ENCODE data around the gene CRYBG1.
"Not testable (repeated sequence)": the region's sequence is repeated elsewhere in the genome, so short reads cannot be mapped to it uniquely, and the experiment has no call there.

The CRYBG1 gene

DNA sequence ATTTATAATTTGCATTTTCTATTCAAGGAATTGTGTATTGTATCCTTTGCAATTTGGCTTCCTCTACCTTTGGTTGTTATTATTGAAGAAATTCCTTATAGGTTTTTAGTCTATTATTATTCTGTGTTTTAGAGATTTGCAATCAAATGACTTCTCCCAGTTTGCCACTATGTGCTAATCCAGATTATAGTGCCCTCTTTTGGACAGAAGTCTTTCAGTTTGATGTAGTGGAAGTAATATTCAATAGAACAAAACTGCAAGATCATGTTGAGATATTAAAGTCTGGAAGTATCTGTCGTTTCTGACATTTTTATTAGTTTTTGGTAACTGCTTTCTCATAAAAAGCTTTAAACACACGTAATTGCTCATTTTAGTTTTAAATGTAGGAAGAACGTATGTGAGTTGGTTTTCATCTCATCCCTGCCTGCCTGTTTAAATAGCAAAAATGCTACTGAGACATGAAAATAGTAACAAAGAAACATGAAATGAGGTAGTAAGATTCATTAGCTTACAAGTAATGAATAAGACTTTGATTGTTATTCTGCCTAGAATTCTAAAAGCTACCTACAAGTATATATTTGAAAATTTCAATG is 195.9 kb downstream of the CRYBG1 start:
- DNase-seq = no peak

DNA sequence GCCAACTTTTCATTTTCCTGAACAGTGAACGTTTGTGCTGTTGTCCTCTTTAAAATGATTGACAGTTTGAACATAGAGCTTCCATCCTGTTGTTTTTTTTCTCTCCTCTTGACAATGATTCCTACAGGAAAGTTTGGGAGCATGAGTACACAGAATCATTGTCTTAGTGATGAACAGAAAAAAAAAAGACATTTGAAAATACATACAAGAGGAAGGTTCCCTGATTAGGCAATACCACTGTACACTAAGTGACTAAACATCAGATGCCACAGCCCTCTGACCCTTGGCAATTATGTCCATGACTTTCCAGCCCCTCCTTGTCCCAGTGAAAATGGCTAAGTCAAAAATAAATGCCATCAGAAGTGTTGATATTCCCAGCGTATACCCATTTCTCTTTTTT is 197.3 kb downstream of the CRYBG1 start:
- no peak for DNase-seq

DNA sequence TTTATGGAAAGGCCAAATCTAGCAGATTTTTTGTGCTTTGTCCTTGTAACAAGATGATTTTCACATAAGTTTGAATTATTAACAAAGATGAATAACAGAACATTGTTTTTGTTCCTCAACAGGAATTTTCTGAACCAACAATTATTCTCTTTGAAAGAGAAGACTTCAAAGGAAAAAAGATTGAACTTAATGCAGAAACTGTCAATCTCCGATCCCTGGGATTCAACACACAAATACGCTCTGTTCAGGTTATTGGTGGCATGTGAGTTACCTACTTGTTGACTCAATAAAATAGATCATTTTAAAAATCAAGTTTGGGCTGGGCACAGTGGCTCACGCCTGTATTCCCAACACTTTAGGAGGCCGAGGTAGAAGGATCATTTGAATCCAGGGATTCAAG is 197.8 kb downstream of the CRYBG1 start:
- DNase-seq = no peak

DNA sequence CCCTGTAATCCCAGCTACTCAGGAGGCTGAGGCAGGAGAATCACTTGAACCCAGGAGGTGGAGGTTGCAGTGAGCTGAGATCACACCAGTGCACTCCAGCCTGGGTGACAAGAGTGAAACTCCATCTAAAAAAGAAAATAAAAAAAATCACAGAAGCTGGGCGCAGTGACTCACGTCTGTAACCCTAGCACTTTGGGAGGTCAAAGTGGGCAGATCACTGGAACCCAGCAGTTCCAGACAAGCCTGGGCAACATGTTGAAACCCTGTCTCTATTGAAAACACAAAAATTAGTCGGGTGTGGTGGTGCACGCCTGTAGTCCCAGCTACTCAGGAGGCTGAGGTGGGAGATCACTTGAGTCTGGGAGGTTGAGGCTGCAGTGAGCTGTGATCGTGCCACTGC is 199.1 kb downstream of the CRYBG1 start:
- DNase-seq = not testable (repeated sequence)

DNA sequence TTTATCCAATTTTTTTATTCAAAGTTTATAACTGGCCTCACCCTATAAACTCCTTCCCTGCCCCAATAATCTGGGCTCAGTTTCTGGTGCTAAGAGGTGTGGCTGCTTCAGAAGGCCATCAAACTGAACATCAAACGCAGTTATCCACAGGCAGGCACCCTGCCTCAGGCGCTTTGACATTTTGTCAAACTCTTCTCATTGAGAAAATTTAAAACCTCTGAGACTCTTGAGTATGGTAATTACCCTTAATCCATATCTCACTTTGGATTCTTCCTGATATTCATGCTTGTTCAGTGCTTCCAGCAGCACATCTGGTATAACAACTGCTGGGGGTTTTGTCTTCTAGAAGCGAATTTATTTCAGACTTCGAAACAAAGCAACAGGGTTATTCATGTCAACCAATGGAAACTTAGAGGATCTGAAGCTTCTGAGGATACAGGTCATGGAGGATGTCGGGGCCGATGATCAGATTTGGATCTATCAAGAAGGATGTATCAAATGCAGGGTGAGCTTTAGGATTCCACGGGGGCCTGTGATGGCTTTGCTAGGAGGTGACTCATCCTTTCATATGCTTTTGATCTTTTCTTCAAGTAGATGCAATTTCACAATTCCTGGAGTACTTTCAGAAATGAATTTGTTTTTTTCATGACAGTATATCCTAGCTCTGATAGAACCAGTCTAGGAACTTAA is 200.6 kb downstream of the CRYBG1 start:
- DNase-seq = no peak

DNA sequence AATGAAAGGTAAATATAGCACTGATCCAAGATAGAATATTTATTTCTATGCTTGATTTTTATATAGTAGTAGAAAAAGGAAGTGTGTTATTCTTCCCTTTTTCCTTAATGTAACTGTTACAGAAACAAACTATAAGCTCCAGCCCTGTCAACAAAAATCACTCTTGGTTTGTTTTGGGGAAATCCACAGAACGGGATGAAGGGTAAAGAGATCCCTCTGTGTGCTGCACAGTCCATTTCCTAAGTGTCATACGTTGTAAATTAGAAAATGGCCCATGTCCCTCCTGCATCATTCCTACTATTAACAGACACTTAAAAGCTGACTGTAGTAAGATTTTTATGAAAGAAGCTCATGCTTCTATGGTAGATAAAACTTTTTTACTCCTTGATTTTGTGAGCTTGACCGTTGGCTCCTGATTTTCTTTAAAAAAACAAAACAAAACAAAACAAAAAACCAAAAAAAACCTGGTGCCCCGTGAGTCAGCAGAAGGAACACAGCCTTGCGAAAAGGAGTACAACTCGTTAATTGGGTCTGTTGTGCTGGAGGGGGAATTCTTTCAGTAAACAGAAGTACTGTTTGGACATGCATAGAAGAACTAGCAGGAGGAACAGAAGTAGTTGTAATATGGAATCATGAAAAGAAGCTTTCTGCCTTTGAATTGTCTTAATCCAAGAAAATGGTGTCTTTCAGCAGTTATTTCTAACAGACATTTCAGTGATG is 201.3 kb downstream of the CRYBG1 start:
- DNase-seq = no peak

DNA sequence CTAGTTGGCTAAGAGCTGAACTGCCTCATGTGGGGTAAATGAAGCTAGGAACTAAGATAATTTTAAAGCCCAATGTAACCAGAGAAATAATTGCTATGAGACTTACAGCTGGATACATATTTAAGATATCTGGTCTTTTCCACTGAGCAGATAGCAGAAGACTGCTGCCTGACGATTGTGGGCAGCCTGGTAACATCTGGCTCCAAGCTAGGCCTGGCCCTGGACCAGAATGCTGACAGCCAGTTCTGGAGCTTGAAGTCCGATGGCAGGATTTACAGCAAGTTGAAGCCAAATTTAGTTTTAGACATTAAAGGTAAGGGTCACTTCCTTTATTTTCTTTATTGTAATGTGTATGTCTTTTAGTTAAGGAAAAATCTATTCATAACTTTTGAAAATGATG is 203.1 kb downstream of the CRYBG1 start:
- no peak for DNase-seq

DNA sequence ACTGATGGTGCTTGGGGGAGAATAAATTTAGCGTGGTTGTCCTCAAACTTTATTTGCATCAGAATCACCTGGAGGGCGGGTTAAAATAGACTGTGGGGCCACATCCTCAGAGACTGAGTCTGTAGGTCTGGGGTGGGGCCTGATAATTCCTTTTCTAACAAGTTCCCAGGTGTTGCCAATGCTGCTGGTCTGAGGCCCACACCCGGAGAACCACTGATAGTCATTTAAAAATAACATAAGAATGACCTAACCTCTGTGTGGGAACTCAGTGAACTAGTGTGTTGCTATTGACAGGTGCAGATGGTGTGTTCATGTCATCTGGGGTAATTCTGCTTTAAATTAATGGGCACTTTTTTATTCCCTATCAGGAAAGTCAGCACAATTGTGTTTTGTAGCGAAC is 204.0 kb downstream of the CRYBG1 start:
- no peak for DNase-seq

DNA sequence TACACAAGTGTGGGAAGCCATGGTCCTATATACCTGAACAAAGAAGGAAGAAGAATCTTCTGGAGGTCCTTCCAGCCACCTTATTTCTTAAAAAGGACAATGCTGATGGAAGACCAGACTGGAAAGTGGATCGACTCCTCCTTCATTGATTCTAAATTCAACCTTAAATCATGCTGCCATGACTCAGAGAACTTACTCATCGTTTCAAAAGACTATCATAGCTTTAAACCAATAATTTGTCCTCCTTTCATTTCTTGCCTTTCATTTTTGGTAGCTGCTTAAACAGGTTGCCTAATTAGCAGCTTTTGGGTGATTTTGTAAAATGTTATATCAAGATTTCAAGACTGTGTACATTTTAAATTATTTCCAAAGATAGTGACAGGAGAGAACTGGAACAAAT is 208.0 kb downstream of the CRYBG1 start:
- DNase-seq = no peak

DNA sequence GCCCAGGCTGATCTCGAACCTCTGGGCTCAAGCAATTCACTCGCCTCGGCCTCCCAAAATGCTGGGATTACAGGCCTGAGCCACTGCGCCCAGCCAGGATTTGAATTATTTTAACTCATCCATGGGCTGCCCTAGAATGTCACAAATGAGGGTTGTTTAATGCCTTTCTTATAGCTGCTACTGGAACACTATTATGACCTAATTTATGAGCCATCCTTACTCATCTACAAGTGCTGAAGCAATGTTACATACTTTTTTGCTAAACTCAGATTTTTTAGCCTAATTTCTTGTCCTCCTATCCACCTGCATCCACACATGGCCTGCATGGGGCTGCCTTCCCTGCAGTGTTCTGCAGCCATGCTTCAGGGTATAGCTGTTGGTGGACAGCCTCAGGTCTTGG is 208.9 kb downstream of the CRYBG1 start:
- no peak for DNase-seq

DNA sequence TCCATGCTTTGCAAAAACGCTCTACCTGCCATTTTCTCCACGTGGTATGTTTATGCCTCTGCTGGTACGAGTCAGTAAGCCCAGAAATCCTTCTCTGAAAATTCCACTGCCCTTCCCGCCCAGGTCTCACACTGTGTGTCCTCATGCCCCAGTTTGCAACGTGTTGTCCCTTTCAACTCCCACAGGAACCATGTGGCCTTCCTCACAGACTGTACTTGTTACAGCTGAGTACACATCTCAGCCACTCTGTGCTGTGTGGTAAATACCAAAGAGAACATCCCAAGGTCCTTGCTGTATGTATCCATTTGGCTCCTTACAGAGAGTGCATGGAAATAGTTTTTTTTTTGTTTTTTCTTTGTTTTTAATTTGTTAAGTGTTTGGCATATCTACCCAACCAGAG is 211.9 kb downstream of the CRYBG1 start:
- no peak for DNase-seq

DNA sequence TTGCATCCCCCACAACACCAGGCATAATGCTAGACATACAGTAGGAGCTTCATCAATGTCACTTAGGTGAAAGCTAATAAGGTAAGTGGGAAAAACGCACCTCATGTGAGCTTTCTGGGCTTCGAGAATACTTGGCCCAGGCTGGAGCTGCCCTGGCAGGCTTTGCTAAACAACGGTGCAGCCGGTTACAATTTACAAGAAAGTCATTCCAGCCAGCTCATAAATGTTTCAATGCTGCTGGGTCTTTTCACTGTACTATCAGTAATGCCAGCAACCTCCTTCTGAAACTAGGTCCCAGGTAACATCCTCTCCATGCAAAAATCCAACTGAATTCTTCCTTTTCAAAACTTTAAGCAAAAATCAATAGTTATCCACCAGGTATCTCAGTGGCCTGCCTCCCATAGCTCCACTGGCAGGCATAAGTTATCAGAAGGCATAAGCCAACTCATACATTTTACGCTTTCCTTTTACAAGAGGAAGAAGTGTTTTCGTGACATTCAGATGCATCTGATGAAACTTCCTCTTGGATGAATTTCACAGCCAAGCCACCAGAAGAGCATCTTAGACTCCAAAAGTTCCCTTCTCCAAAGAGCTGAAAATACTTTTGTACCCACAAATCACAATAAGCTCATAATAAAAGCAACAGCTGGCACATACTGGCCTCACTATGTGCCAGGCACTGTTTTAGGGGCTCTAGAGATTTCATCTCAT is 212.5 kb downstream of the CRYBG1 start:
- no peak for DNase-seq

DNA sequence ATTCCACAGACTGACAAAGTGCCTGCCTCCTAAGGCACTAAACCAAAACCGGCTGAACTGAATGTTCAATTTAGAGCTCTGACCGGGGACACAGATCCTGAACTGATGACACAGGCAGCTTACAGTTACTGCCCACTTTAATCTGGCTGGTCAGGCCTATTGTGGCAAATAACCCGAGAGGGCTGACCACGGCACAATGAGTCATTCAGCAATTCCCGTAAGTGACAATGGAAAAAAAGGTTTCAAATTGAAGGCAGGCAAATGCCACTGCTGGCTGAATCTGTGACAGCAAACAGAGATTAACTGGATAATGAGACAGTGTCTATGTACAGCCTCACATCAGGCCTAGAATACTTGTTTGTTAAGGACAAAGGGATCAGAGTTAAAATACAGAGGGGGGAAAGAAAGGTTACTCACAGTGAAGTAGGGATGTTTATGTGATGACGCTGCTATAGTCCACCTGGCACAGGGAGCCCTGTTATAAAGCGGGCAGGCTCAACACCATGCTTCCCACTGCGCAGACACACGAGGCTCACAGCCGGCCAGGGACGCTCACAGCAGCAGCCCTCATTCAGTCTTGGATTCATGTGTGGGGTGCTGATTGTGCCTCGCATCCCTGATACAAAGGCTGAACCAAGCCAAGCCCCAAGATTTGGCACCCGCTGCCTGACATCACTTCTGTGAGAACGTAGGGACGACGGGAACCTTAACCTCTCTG is 214.4 kb downstream of the CRYBG1 start:
- no peak for DNase-seq

DNA sequence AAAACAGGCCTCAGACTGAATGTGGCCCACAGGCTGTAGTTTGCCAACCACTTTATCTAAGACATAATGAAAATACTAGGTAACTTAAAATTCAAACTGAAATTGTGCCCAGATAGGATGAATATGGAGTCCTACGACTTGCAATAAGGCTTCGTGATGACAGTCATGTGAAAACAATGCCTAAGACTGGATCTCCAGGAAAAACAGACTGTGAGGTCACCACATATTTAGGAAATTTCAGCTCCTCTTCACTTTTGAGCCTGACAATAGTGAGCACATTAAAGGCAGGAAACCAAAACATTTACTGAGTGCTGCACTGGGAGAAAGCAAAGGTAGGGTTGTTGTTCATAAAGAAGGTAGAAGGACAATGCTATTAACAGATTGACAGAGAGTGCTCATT is 218.8 kb downstream of the CRYBG1 start:
- no peak for DNase-seq

DNA sequence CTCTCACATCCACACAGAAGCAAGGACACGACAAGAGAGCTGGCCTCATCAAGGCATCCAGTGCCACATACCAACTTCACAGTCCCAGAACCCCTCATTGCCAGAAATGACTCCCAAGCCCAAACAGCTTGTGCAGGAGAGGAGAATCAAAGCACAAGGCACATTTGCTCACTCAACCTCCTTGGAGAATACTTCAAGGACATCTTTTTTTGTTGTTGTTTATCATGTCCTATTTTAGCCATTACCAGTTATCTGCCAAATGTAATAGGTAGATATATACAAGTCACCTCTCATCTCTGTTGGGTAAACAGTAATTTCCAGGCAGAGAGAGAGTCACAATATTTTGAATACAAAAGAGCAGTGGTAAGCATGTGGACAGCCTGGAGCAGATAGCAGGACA is 221.0 kb downstream of the CRYBG1 start:
- DNase-seq = no peak

DNA sequence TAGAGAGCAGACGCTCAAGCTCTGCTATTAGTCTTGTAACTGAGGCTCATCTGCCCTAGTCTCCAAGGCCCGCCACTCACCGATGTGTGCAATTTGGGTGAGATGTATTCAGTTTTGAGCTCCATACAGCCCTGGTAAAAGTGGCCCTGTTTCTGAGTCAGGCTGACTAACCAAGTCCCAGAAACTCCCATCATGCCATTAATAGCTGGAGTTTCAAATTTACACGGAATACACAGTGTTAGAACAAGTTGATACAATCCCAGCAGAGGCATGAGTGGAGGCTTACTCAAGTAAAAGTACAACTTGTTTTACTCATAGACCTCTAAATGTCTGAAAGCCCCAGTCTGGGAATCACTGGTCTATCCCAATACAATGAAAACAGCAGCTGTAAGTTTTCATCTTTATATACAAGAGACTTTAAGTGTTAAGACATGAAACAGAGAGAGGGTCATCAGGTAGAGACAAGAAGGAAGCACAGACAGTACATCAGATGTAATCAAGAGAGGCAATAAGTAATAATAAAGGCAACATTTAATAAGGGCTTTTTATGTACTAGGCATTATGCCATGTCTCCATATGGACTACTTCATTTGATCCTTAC is 226.4 kb downstream of the CRYBG1 start:
- no peak for DNase-seq

DNA sequence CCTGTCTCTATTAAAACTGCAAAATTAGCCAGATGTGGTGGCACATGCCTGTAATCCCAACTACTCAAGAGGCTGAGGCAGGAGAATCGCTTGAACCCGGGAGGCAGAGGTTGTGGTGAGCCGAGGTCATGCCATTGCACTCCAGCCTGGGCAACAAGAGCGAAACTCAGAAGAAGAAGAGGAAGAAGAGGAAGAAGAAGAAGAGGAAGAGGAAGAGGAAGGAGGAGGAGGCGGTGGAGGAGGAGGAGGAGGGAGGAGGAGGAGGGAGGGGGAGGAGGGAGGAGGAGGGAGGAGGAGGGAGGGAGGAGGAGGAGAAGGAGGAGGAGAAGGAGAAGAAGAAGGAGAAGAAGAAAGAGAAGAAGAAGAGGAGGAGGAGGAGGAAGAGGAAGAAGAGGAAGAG is 228.4 kb downstream of the CRYBG1 start:
- DNase-seq = not testable (repeated sequence)

DNA sequence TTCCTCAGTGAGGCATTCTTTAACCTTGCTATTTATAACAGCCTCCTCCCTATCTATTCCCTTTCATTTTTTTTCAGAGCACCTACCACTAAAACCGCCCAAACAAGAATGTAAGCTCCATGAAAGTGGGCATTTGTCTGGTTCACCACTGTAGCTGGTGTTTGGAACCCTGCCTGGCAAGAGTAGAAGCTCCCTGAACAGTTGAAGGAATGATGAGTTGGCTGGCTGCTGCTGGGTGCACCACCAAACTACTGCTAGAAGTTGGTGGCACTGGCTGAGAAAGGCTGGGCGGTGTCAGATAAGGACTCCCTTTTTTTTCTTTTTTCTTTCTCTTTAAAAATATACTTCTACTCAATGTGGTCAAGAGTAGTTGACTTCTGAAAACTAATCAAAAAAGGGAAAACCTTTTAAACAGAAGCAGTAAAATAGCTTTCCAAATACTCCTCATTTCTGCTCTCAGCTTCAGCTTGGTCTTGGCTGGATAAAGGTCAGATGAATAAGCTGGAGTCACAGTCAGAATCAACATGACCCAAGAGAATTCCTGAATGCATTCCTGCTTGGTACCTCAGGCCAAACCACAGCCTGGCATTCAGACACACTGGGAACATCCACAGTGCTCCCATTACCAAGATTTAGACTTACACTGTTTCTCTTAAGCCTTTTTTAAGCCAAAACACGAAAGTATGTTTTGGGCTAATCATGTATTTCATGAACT is 230.8 kb downstream of the CRYBG1 start:
- DNase-seq = no peak

DNA sequence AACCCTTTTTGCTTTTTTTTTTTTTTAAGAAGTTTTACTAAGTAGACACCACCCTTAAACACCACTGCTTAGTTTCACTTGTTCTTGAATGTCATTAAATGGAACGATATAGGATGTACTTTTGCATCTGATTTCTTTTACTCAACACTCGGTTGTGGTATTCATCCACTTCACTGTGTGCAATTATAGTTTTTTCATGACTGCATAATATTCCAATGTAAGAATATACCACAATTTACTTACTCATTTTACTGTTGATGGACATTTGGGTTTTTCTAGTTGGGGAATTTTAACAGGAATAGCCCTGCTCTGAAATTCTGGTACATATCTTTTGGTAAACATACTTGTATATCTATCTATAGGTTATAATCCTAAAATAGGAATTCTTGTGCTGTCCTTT is 238.9 kb downstream of the CRYBG1 start:
- no peak for DNase-seq

DNA sequence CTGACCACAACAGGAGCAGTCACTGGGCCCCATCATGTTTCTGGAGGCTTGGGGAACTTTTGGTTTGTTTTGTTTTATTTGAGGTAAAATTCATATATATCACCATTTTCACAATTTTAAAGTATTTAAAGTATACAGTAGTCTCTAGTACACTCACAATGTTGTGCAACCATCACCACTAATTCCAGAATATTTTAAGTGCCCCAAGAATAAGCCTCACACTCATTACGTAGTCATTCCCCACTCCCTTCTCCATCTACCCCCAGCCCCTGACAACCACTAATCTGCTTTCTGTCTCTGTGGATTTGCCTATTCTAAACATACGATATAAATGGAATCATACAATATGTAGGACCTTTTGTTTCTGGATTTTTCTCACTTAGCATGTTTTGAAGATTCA is 239.8 kb downstream of the CRYBG1 start:
- DNase-seq = no peak

DNA sequence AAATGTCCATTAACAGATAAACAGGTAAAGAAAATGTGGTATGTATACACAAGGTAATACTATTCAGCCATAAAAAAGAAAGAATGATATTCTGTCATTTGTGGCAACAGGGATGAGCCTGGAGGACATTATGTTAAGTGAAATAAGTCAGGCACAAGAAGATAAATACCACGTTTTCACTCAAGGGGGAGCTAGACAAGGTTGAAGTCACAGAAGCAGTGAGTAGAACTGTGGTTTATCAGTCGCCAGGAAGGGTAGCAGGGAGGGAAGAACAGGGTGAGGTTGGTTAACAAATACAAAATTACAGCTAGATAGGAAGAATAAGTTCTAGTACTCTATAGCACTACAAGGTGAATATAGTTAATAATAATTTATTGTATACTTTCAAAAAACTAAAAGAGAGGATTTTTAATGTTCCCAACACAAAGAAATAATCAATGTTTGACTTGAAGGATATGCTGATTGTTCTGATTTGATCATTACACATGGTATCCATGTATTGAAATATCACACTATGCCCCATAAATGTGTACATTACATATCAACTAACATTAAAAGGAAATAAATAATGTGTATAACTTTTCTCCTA is 247.7 kb downstream of the CRYBG1 start:
- DNase-seq = no peak

DNA sequence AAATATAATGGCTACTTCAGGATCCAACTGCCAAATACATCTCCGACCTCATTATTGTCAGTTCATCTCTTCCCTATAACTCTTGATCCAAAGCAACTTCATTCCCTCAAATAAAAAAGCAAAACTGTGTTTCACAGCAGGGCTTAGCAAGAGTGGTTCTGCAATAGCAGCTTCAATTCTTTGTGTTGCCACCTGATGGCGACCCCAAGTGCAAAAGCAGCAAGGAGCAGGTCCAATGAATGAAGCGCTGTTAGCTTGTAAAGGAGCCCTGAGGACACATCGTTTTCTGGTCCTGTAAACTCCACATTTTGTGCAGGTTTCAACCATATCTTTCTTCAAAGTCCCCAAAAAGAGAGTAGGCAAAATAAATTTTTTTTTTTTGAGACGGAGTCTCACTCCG is 249.2 kb downstream of the CRYBG1 start:
- no peak for DNase-seq
